UCSD-AML1 (cell line): Measurements from ENCODE around the gene ADGRL3.
"Not testable (repeated sequence)": the region's sequence is repeated elsewhere in the genome, so short reads cannot be mapped to it uniquely, and the experiment has no call there.

Experiments used
- DNase-seq: peaks from one replicate; lab custom pipeline; 2025; ENCODE audit not compliant: unreplicated experiment; lab: John Stamatoyannopoulos, UW

ADGRL3 gene

GRCh38 chr4:61204353-61205060 is 4.4 kb downstream of the ADGRL3 start:
- DNase-seq: no peak

- DNase-seq: no peak
Observed at GRCh38 chr4:61205066-61205465, 4.9 kb downstream of the ADGRL3 start.

GRCh38 chr4:61207156-61207555 is 7.0 kb downstream of the ADGRL3 start:
- not testable (repeated sequence) for DNase-seq

GRCh38 chr4:61210186-61210939 is 10.2 kb downstream of the ADGRL3 start:
- no peak for DNase-seq

- no peak for DNase-seq
Observed at GRCh38 chr4:61211781-61212180, 11.7 kb downstream of the ADGRL3 start.

- no peak for DNase-seq
Observed at GRCh38 chr4:61212788-61213187, 12.7 kb downstream of the ADGRL3 start.

GRCh38 chr4:61214680-61215079 is 14.6 kb downstream of the ADGRL3 start:
- no peak for DNase-seq

GRCh38 chr4:61217222-61217621 is 17.1 kb downstream of the ADGRL3 start:
- no peak for DNase-seq

- DNase-seq: no peak
Observed at GRCh38 chr4:61220556-61220955, 20.4 kb downstream of the ADGRL3 start.

- DNase-seq: no peak
Observed at GRCh38 chr4:61223385-61223784, 23.3 kb downstream of the ADGRL3 start.

GRCh38 chr4:61224573-61224972 is 24.4 kb downstream of the ADGRL3 start:
- no peak for DNase-seq

- DNase-seq: no peak
Observed at GRCh38 chr4:61225656-61226055, 25.5 kb downstream of the ADGRL3 start.

GRCh38 chr4:61231421-61231820 is 31.3 kb downstream of the ADGRL3 start:
- no peak for DNase-seq

- DNase-seq: no peak
Observed at GRCh38 chr4:61239250-61239649, 39.1 kb downstream of the ADGRL3 start.

GRCh38 chr4:61243962-61244361 is 43.8 kb downstream of the ADGRL3 start:
- no peak for DNase-seq

GRCh38 chr4:61245069-61245714 is 45.1 kb downstream of the ADGRL3 start:
- DNase-seq: no peak

- DNase-seq: no peak
Observed at GRCh38 chr4:61246034-61246433, 45.9 kb downstream of the ADGRL3 start.

- no peak for DNase-seq
Observed at GRCh38 chr4:61248705-61249104, 48.6 kb downstream of the ADGRL3 start.

GRCh38 chr4:61251129-61251528 is 51.0 kb downstream of the ADGRL3 start:
- DNase-seq: no peak

- no peak for DNase-seq
Observed at GRCh38 chr4:61254406-61254805, 54.3 kb downstream of the ADGRL3 start.

GRCh38 chr4:61273233-61273632 is 73.1 kb downstream of the ADGRL3 start:
- no peak for DNase-seq

- DNase-seq: no peak
Observed at GRCh38 chr4:61274286-61274685, 74.2 kb downstream of the ADGRL3 start.
